Activated naive CD4-positive, alpha-beta T cell treated with anti-CD3 and anti-CD28 coated beads, Interleukin-2, amount 50 U/mL, for 16 hours (primary cell): ENCODE results near the gene EIF4ENIF1.
"Not testable (repeated sequence)": the region's sequence is repeated elsewhere in the genome, so short reads cannot be mapped to it uniquely, and the experiment has no call there.

Experiments used
- DNase-seq: peaks from one replicate; pipeline ENCODE4 v3.0.0-alpha.2; 2020

The EIF4ENIF1 gene, protein sequence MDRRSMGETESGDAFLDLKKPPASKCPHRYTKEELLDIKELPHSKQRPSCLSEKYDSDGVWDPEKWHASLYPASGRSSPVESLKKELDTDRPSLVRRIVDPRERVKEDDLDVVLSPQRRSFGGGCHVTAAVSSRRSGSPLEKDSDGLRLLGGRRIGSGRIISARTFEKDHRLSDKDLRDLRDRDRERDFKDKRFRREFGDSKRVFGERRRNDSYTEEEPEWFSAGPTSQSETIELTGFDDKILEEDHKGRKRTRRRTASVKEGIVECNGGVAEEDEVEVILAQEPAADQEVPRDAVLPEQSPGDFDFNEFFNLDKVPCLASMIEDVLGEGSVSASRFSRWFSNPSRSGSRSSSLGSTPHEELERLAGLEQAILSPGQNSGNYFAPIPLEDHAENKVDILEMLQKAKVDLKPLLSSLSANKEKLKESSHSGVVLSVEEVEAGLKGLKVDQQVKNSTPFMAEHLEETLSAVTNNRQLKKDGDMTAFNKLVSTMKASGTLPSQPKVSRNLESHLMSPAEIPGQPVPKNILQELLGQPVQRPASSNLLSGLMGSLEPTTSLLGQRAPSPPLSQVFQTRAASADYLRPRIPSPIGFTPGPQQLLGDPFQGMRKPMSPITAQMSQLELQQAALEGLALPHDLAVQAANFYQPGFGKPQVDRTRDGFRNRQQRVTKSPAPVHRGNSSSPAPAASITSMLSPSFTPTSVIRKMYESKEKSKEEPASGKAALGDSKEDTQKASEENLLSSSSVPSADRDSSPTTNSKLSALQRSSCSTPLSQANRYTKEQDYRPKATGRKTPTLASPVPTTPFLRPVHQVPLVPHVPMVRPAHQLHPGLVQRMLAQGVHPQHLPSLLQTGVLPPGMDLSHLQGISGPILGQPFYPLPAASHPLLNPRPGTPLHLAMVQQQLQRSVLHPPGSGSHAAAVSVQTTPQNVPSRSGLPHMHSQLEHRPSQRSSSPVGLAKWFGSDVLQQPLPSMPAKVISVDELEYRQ

DNA sequence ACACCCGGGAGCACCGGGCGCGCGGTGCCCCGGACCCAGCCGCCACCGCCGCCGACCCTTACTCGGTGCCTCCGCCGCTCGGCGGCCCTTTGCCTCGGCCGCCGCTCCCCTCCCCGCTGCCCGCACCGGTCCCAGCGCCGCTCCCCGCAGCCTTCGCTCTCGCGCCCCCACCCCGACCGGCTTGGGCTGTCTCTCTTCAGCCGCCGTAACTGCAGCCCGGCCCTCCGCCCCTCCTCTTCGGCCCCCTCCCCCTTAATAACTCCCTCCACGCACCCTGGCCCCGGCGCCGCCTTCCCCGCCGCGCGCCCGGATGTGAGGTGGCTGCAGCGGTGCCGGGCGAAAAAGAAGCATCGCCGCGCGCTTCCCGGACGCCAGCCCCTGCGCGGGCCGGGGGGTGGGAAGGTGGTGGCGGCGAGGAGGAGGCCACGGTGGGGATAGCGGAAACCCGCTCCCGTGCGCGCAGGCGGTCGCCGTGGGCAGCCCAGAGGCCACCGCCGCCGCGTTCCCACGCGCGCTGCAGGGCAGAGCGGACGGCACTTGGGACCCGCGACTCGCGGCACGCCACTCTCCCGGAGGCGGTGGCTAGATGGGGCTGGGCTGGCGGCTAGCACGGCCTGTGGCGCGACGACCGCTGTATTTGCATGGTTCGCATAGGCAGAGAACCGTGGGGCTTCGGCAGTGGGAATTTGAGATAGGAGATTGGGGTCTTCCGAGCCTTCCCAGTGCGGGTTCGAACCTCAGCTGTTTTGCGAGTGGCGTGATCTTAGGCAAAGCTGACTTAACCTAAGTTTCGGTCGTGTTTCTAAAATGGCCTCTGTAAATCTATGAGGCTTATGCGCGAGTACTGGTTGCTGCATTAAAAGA, at the start of gene EIF4ENIF1:
TSS of gene EIF4ENIF1 (minus strand) at position 211 of the 864 bp plus-strand sequence. CDS start 1,124 bp downstream, outside the sequence.
- peak; percentile 88 for DNase-seq

GRCh38 chr22:31538815-31539214, 49.2 kb upstream of the EIF4ENIF1 start:
- DNase-seq = no peak

- no peak for DNase-seq
Observed at GRCh38 chr22:31537019-31537535, 47.4 kb upstream of the EIF4ENIF1 start.

DNA sequence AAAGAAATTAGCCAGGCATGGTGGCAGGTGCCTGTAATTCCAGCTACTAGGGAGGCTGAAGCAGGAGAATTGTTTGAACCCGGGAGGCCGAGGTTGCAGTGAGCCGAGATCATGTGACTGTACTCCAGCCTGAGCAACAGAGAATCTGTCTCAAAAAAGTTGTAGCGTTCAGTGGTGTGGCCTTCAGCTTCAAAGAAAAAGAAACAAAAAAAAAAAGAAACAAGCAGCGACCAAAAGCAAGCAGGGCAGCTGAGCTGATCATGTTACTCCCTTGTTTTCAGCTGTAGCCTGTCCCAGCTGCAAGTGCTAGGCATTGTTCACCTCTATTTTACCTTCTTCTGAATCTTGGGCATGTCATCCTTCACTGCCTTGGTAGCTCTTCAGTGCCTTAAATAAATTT, 43.7 kb upstream of the EIF4ENIF1 start:
- no peak for DNase-seq

- DNase-seq = no peak
Observed at GRCh38 chr22:31532060-31532459, 42.4 kb upstream of the EIF4ENIF1 start.

GRCh38 chr22:31530823-31531195, 41.2 kb upstream of the EIF4ENIF1 start:
- DNase-seq = no peak

- peak; percentile 46 for DNase-seq
Observed at GRCh38 chr22:31526270-31526669, 36.6 kb upstream of the EIF4ENIF1 start.

DNA sequence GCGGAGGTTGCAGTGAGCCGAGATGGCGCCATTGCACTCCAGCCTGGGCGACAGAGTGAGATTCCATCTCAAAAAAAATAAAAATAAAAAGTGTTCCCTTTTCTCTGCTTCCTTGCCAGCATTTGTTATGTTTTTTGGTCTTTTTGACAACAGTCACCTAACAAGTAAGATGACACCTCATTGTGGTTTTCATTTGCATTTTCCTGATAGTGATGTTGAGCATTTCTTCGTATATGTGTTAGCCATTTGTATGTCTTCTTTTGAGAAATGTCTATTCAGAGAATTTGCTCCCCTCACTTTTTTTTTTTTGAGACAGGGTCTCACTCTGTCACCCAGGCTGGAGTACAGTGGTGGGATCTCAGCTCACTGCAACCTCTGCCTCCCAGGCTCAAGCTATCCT, 34.5 kb upstream of the EIF4ENIF1 start:
- DNase-seq = not testable (repeated sequence)

DNA sequence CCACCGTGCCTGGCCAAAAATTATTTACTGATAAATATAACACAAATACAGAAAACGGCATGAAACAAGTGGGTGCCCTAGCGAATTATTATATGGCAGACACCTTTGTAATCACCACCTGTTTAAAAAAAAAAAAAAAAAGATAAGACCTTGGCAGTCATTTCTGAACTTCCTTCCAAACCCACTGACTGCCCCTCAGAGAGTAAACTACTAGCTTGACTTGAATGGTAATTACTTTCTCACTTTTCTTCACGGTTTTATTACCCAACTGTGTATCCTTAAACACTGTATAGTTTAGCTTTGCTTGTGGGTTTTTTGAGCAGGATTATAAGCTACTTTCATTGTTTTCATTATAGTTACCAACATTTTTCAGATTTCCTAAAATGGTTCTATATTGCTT, 30.4 kb upstream of the EIF4ENIF1 start:
- no peak for DNase-seq

- DNase-seq = no peak
Observed at GRCh38 chr22:31509061-31509762, 19.6 kb upstream of the EIF4ENIF1 start.

DNA sequence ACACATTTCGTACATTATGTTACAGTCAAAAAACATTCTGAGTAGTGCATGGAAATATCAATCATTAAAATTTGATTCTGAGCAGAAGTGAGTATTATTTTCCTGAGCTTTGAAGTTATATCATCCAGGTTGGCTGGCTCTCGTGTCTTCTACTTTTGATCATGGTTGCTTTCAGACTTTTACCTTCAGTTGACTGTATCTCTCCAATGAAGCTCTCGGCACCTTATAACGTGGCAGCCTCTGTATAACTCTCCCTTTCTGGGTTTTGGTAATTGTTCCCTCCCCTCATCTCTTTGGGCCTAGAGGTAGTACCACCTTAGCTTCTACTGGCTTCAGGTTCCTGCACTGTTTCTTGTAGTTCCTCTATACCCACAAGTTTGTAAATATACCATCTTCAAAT, 18.9 kb upstream of the EIF4ENIF1 start:
- DNase-seq = no peak

DNA sequence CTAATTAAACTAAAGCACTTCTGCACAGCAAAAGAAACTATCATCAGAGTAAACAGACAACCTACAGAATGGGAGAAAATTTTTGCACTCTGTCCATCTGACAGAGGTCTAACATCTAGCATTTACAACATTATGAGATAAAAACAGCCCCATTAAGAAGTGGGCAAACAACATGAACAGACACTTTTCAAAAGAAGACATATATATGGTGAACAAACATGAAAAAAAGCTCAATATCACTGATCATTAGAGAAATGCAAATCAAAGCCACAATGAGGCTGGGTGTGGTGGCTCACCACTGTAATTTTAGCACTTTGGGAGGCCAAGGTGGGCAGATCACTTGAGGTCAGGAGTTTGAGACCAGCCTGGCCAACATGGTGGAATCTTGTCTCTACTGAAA, 17.9 kb upstream of the EIF4ENIF1 start:
- not testable (repeated sequence) for DNase-seq

DNA sequence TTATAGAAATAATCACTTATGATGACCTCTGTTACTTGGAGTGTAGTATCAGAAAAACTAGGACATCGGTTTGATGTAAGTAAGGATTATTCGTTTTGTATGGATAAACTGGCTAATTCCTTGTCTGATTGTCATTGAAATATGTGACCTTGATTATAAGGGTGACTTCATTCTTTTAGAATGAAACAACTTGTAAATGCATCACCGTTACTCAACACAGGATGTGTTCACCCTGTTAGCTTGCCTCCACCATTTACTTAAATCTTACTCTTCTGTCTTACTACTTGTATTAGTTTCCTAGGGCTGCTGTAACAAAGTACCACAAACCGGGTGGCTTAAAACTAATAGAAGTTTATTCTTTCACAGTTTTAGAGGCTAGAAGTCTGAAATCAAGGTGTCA, 14.6 kb upstream of the EIF4ENIF1 start:
- no peak for DNase-seq

DNA sequence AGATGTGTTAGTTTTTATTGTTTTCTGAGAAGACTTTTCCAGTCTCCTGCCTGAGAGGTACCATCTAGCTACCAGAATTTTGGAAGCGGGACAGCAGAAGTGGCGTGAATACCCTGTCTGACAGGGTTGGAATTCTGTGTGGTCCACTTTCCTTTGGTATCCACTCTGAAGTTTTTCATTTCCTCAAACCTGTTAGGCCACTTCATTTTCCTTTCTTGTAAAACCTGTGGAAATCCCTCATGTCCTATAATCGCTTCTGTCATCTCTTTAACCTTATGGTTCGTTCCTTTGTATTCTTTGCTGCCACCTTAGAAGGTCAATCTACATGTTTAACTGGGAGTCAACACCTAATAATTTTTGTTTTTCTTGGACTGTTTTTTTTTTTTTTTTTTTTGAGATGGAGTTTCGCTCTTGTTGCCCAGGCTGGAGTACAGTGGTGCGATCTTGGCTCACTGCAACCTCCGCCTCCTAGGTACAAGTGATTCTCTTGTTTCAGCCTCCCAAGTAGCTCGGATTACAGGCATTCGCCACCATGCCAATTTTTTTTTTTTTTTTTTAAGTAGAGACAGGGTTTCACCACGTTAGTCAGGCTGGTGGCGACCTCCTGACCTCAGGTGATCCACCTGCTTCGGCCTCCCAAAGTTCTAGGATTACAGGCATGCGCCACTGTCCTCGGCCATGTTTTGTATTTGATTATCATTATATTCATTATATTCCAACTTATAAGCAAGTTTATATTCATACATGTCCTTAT, 13.7 kb upstream of the EIF4ENIF1 start:
- DNase-seq = no peak

DNA sequence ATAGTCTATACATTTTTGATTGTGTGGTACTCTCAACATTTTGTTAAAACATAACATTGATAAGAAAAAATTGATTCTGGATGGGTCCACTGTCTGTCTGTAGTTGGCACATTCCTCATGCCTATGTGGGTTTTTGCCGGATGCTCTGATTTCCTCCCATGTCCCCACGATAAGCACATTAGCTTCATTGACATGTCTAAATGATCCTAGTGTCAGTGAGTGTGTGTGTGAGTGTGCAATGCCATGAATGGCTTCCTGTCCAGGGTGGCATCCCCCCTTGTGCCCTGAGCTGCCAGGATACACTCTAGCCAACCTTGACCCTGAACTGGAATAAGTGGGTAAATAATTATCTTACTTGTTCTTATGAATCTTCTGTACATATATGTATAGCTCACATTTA, 12.1 kb upstream of the EIF4ENIF1 start:
- no peak for DNase-seq

DNA sequence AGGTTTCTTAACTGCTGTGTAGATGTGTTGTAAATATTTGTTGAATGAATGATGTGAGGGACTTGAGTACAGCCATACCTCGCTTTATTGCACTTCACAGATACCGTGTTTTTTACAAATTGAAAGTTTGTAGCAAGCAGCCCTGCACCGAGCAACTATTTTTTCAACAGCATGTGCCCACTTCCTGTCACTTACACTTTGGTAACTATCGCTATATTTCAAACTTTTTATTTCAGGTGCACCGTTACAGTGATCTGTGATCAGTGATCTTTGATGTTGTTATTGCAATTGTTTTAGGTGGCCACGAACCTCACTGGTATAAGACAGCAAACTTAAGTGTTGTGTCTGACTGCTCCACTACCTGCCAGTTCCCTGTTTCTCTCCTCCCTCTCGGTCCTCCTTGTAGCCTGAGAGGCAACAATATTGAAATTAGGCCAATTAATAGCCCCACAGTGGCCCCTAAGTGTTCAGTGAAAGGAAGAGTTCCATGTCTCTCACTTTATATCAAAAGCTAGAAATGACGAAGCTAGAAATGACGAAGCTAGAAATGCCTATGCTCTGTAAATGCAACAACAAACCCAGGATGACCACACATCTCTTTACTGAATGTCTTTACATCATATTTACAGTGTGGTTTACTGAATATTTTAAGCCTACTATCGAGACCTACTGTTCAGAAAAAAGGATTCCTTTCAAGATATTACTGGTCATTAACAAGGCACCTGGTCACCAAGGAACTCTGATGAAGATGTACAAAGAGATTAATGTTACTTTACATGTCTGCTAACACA, 7.7 kb upstream of the EIF4ENIF1 start:
- no peak for DNase-seq

DNA sequence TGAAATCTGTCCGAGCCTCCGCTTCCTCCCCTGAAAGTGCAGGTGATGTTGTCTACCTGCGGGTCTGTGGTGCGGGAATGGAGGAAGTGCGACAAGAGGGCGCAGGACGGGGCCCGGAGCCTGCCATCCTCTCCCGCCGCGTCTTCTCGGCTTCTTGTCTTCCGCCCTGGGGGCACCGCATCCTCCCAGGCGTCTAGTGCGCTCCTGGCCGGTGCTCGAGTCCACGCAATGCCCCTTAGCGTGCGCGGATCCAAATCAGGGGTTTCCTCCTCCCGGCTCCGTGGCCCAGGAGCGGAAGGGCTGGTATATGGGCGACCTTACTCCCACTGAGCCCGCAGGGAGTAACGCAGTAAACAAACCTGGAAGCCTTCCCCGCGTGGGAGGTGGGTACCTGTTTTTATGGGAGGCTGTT, 7.1 kb upstream of the EIF4ENIF1 start:
- DNase-seq = peak; percentile 48

DNA sequence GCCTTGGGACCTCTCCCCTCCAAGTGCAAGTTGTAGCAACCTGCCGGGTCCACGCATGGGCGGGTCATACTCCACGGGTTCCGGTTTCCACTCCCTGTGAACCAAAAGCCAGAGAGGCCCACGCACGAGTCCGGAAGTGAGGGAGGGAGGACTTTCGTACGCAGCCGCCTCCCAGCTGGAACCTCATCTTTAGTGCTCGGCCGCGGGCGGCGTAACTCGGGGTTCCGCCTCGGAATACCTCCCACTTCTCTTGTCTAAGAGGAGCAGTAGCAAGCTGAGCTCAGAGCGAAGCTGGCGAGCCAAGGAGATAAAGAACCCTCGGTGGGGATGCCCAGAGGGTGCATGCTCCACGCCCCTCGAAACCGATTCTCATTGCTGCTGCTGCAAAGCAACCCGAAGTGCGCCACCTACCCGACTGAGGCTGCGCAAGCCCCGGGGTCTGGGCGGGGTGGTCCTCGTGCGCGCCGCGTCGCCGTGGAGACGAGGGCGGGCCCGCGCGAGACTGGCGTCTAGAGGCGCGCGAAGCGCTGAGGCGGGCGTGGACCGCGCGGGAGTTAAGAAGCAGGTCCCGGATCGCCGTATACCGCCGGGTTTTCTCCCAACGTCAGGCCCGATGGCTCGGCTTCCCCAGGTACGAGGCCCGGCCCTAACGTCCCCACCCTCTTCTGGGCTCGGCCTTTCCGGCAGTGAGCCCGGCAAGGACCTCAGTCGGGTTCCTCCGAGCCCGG, 6.5 kb upstream of the EIF4ENIF1 start, which contains the start of gene SFI1:
TSS of gene SFI1 (plus strand) at position 530 of the 728 bp plus-strand sequence. CDS start 11,749 bp downstream, outside the sequence.
- peak; percentile 98 for DNase-seq

GRCh38 chr22:31495343-31495742, 5.7 kb upstream of the EIF4ENIF1 start:
- DNase-seq = no peak
